CD4-positive, alpha-beta T cell treated with Interleukin-15 for 4 hours (primary cell): ENCODE measurements around the gene RAC2.
"Not testable (repeated sequence)": the region's sequence is repeated elsewhere in the genome, so short reads cannot be mapped to it uniquely, and the experiment has no call there.

Source experiments
- DNase-seq: peaks from one replicate; pipeline ENCODE4 v3.0.0-alpha.2; 2020; ENCODE audit warnings: low spot score

The RAC2 gene

GRCh38 chr22:37234736-37235711 lies 9.0 kb downstream of the RAC2 start:
- DNase-seq, result no peak

DNA sequence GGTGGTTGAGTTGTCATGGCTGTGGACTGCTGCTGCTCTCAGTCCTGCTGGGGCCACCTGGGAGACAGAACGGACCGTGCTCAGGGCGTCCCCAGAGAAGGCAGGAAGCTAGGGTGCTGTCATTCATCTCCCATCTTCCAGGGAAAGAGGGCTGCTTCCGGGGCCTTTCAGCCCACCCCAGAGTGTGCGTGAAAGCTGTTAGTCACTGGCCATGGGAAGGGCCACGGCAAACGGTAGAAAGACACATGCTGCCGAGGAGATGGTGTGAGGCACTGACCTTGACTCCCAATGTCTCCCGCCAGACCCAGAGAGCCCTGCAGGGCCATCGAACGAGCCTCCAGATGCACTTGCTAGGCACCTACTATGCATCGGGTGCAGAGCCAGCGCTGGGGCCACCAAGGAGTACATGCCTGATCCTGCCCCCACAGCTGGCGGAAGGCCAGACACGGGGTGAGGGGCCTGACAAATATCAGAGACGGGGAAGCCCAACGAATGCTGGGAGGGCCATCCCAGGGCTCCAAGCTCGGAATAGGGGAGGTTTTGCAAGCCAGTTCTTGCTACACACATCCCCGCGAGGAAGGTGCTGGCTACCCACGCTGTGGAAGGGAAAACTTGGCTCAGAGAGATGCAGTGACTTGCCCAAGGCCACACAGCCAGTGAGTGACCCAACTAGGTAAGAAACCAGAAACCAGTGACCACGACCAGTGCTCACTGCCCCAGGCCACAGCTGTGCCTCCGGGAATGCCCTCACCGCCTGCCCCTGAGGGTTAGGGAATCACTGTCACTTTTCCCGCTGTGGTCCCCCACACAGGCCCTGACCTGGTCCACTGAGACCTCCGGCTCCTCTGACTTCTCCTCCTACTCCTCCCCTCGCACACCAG lies 10.1 kb downstream of the RAC2 start:
- DNase-seq, result no peak

DNA sequence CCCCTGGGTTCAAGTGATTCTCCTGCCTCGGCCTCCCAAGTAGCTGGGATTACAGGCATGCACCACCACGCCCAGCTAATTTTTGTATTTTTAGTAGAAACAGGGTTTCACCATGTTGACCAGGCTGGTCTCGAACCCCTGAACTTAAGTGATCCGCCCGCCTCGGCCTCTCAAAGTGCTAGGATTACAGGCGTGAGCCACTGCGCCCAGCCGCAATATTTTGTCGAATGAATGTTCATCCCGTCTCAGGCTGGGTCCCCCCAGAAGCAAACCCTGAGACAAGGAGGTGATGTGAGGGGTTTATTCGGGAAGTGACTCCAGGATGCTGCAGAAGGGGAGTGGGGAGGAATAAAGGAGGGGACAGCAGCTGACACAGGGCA lies 10.7 kb downstream of the RAC2 start:
- DNase-seq, result not testable (repeated sequence)

GRCh38 chr22:37232140-37232998 lies 11.7 kb downstream of the RAC2 start:
- DNase-seq, result no peak

DNA sequence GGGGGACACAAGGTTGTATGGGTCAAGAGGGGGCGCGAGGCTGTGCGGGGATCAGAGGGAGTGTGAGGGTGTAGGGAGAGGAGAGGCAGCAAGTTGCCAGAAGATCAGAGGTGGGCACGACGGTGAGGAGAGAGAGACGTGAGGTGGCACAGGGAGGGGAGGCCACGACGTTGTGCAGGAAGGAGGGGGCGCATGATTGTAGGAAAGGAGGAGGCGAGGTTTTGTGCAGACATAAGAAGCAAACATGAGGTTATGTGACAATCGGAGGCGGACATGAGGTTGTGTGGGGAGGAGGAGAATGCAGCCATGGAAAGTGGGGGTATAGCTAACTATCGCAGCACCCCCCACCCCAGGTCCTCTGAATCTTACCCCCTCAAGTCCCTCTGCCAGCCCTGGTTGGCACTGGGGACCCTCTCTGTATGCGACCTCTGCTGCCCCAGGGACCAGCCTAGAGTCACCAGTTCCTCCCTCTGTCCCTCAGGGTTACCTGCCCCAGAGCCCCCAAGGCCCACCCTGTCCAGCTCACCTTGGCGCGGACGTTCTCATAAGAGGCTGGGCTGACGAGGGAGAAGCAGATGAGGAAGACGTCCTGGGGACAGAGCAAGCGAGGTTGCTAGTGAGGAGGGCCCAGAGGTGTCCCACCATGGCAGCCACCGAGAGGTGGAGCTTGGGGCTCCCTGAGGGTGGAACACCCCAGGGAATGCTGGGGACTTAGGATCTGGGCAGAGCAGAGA lies 12.5 kb downstream of the RAC2 start:
- no peak for DNase-seq

DNA sequence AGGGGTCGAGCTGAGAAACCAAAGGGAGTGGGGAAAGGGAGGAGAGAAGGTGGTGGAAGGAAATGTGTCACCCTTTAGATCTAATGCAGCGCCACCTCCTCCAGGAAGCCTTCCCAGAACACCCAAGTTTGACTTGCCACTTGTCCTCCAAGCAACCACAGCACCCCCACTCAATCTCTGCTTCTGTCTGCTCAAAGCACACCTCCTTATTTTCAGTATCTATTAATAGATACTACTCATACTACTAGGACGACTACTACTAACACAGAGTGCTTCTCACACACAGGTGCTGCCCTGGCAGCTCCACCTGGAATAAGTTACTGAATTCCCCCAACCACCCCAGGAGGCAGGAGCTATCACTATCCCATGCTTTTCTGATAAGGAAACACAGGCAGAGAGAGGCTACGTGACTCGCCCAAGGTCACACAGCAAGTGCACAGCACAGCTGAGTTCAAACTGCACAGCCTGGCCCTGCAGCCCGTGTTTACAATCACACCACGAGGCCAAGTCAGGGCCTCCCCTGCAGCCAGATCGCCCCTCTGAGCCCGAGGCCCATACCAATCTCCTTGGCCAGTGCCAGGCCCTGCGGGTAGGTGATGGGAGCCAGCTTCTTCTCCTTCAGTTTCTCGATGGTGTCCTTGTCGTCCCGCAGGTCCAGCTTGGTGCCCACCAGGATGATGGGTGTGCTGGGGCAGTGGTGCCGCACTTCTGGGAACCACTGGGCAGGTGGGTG lies 13.2 kb downstream of the RAC2 start:
- peak; percentile 85 for DNase-seq

GRCh38 chr22:37229805-37230672 lies 14.0 kb downstream of the RAC2 start:
- peak; percentile 90 for DNase-seq

GRCh38 chr22:37229012-37229804 lies 14.9 kb downstream of the RAC2 start:
- DNase-seq, result peak; percentile 49

DNA sequence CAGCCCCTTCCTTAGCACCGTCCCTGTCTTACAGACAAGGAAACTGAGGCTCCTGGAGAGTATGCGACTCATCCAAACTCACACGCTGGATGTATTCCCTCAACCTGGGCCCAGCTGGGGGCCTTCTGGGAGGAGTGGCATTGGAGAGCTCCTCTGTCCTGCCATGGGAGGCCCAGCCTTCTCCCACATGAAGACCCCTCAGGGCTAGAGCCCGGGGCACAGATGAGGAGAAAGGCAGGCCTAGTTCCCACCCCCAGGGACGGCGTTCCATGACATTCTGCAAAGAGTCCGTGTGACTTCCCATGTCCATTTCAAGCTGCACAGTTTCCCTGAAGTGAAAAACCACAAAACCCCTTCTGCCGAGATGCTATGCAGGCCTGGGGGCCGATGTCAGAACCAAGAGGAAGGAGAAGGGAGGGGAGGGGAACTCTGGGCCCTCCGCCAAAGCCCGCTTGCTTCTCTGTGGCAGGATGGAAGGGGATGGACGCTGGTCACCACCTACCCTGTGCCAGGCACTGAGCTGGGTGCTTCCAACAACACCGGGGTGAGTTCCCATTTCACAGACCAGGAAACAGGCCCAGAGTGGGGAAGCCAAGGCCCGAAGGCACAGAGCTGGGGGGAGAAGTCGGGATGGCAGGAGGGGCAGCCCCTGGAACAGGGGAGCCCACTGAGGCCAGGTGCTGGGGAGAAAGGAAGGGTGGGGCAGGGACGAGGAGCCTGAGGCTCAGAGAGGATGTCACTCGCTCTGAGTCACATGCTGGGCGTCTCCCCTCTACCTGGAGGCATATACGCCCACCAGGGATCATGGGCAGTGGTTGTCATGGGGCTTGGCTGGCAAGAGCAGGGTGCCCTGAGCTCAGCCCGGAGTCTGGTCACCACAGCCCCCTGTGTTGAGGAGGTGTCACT lies 15.7 kb downstream of the RAC2 start:
- peak; percentile 69 for DNase-seq

DNA sequence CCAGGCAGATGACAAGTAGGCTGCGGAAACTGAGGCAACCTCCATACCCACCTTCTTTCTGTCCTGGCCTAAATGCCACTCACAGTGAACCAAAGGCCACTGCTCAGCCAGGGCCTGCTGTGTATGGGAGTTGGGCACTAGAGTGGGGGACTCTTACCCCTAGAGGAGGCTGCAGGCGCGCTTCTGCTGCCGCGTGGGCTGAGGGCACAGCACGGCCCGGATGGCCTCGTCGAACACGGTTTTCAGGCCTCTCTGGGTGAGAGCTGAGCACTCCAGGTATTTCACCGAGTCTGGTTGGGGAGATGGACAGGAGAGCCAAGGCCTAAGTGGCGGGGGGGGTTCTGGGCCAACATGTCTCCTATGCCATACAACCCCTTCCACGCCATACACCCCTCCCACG lies 17.6 kb downstream of the RAC2 start:
- DNase-seq, result no peak

- DNase-seq, result no peak
Observed at GRCh38 chr22:37226087-37226486, 18.0 kb downstream of the RAC2 start.

DNA sequence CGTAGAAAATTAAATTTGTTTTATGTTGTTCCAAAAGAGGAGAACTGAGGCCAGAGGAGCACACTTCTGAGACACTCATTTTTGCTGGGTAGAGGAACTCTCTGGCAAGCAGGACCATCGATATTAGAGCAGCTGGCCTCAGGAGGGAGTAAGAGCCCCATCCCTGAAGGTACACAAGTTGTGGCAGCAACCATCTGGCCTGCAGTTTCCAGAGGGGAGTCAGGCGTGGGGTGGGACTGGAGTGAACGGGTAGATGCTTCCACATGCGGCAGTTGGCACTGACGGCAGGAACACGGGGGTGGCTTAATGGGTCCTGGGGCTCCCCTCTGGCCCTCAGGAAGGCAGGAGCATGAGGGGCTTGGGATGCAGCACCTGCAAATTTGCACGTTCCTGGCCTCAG lies 18.6 kb downstream of the RAC2 start:
- no peak for DNase-seq

DNA sequence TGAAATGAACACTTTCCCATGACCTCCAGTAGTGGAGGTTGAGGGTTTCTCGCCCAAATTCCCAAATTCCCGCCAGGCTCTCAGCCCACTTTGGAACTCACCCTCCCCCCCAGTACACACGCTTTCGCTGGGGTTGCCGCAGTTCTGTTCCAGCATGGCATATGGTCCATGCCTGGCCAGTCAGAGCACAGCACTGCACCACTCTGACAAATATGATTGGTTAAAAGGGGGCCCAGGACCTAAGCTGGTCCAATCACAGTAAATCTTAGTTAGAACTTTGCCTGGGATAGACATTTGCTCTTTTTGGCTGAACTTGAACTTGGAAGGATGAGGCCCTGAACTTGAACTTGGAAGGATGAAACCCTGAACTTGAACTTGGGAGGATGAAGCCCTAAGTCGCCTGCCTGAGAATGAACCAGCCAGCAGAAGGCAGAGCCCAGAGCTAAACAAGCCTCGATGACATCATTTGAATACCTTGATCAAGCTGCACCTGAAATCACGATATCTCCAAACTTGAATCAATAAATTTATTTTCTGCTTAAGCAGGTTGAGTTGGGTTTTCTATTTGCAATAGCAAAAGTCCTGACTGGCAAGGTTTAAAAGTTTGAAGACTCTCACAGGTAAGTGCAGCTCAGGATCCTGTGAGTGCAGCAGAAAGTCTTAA lies 19.2 kb downstream of the RAC2 start:
- no peak for DNase-seq

DNA sequence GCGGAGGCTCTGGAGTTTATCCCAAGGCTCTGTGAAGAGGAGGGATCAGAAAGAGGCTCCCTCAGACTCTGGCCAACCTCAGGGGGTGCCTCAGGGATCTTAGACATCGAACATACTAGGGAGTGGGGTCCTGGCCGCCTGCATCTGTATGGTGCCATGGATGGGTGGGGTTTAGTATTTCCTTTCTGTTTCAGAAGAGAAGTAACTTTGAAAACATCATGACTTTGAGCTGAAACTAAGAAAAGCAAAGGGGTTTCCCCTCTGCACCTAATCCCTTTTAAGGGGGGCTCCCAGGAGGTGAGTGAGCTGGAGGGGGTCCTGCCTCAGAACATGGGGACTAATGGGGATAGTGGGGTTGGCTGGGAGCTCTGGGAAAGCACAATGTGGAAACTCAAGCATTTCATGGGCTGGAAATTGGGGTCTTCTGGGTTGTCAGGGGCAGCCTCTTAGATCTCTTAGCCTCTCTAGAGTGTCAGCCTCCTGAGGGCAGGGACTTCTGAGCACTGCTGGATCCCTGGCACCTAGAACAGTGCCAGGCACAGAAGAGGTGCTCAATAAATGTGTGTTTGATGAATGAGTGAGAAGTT lies 20.0 kb downstream of the RAC2 start:
- DNase-seq, result no peak

DNA sequence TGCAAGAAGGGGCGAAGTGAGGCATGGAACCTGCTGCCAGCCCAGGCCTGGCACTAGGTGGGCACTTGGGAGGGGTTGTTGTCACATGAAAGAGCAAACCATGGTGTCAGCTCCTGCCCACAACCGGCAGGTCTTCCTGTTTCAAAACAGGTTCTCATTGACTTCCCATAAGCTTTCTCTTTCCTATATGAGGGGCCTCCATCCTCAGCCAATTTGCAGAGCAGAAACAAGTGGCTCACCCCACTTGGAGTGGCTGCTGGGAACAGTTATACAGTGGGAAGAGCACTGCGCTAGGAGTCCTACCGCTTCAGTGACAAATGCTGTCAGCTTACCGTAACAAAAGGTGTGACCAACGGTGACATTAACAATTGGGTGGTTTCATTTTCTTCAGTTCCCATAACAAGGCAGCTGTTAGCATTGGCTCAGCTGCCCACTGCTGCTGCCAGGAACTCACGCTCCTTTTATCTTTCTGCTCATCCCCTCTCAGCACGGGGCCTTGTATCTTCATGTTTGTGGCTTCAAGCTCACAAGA lies 21.6 kb downstream of the RAC2 start:
- peak; percentile 58 for DNase-seq
